GM21786 (cell line): Measurements from ENCODE around the gene ADCY3.
"Not testable (repeated sequence)": the region's sequence is repeated elsewhere in the genome, so short reads cannot be mapped to it uniquely, and the experiment has no call there.

ENCODE experiments used
- ATAC-seq: cut with Tn5 transposase; IDR thresholded peaks from one replicate; pipeline ENCODE4 v1.9.1; 2021; ENCODE audit not compliant: unreplicated experiment

The ADCY3 gene

DNA sequence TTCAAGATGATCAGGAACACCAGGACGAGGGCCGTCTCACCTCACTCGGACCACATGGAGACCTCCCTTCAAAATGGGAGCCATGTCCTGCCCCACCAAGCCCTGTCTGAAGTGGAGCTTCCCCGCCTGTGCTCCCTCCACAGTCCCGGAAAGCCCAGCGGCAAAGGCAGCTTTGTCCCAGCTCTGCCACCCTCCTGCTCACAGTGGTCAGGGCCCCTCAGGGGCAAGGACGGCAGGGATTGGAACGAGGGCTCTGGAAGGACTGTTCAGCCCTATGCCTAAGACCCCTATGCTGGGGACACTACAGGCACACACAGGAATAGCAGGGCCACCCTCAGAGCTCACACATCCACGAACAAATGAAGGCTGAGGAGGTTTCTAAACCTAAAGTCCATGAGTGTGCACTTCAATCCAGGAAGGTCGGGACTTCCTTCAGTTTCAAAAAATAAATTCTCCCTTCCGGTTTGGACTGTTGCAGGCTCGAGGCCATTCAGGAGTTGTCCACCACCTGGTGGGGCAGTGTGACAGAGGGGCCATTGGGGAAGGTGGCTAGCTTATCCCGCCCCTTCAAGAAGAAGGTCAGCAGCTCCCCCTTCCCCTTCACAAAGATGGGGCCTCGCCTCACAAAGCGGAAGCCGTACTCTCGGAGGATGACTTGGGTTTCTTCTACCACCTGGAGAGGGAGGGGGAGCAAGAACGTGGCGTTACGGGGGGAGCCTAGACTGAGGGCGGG, 100.4 kb downstream of the ADCY3 start:
- ATAC-seq = no peak

DNA sequence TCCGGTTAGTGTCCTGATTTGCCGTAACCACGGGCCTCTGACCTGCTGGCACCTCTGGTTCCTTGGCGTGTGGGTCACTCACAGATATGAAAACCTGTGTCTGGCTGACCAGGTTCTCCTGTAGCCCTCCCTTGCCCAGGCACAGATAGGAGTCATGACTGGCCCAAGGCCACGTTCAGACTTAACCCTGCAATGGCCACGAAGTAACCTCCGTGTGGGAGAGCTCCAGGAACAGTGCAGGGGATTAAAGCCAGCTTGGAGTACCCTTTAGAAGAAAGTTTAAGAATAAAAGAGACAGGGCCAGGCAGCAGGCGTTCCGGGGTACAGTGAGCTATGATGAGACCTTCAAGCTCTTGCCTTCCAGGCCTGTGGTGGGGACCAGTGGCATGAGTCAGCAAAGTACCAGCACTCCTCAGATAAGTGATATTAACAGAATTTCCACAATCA, 101.3 kb downstream of the ADCY3 start:
- no peak for ATAC-seq

DNA sequence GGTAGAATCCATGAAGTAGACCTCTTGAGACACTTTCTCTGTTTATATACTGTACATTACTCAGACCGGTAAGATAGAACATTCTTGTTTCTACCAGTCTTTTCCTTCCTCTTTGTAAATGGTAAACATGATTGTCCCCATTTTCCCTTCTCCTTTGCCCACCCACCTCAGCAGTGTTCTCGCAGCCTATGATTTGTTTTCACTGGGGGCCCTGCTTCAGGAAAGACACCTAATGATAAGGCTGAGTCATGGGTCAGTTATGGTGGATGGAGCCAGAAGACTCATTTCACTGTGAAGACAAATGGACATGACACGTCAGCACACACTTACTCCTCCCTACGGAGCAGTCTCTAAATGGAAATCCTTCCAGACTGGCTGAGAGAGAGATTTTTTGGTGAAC, 103.2 kb downstream of the ADCY3 start:
- no peak for ATAC-seq

DNA sequence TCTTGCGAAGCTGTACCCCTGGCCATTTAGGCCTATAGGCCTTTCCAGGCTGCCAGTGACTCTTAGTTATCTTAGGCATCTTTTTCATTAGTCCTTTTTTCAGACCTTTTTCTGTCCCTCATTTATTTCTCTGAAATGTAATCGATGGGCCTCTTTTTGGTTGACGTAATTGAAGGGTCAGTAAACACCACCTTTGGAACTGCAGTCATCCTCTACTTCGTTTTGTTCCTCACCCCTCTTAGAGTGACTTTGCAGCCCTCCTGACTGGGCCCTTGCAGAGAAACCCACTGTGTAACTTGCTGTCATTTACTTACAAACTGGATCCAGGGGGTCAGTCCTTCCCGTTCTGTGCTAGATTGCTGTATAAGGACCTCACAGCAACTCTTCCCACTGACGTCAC, 103.6 kb downstream of the ADCY3 start:
- no peak for ATAC-seq

DNA sequence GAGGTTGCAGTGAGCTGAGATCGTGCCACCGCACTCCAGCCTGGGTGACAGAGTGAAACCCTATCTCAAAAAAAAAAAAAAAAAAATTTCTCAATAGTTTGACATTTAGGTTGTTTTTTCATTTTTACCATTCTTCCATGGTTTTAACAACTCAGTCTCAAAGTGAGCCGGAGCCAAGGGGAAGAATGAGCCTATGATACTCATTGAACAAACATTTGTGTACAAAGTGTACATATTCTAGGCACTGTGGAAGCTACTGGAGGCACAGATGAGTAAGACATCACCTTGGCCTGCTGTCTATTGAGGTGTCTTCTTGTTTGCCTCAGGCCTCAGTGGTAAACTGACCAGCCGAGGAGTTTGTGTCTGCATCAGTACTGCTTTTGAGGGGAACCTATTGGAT, 104.9 kb downstream of the ADCY3 start:
- no peak for ATAC-seq

DNA sequence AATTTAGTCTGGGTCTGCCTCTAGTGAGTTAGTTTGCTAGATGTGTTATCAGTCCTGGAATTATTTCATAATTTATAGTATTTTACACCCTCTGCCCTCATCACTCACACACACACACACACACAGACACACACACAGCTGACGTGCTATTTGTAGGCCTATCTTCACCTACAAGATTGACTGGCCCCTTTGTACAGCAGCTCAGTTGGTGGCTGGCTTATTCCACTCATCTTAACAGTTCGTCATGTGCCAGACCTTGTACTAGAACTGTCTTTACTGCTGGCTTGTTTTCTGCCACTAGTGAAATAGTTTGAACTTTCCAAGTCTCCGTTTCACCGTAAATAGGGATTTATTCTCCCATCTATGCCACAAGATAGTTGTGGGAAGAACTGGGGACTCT, 105.5 kb downstream of the ADCY3 start:
- no peak for ATAC-seq

DNA sequence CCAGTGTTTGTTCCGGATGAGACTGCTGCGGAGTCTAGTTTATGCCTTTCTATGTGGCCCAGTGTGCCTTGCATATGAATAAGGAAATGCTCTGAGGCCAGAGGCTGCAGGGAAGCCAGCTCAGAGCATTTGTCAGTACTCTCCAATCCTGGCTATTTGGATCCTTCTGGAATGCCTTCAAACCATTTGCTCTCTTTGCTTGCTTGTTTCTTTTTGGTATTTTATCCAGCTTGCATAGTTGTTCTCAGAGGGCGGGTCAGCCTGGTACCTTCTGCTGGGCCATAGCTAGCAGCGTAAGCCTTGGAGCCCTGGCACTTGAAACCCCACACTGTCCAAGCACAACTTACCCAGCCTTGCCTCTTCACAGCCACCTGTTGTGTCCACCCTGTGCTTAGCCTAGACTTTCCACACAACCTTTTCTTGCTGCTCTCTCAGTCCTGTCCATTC, 106.3 kb downstream of the ADCY3 start:
- ATAC-seq = no peak

DNA sequence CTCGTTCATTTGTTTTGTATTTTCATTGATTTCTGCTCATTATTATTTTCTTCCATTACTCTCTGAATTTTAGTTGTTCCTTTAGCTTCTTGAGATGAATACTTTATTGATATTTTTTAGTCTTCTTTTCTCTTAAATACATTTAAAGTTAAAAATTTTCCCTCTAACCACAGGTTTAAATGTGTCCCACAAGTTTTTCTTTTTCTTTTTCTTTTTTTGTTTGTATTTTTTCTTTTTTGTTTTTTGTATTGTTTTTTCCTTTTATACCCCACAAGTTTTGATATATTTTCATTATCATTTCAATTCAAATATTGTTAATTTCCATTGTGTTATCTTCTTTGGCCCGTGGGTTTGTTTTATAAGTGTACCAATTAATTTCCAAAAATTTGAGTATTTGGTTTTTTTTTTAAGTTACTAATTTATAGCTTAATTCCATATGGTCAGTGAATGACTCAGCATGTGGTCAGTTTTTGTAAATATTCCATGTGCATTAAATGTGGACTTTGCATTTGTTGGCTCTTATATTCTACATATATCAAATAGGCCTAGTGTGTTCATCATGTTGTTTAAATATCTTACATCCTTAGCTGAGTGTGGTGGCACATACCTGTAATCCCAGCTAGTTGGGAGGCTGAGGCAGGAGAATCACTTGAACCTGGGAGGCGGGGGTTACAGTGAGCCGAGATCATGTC, 110.6 kb downstream of the ADCY3 start:
- ATAC-seq = no peak

DNA sequence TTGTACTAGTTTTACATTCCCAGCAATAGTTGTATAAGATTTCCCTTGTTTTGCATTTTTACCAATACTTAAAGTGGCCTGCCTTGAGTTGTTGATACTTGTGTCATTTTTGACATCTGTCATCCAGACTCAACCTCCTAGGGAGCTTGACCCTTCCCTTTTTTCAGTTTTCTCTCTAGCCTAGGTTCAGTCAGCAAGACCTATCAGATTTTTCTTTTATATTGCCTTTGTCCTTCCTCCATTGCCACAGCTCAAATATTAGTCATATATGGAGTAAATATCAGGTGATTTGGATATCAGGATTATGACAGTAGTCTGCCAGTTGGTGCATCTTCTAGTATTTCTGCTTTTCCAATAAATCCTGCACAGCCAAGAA, 113.4 kb downstream of the ADCY3 start:
- no peak for ATAC-seq

DNA sequence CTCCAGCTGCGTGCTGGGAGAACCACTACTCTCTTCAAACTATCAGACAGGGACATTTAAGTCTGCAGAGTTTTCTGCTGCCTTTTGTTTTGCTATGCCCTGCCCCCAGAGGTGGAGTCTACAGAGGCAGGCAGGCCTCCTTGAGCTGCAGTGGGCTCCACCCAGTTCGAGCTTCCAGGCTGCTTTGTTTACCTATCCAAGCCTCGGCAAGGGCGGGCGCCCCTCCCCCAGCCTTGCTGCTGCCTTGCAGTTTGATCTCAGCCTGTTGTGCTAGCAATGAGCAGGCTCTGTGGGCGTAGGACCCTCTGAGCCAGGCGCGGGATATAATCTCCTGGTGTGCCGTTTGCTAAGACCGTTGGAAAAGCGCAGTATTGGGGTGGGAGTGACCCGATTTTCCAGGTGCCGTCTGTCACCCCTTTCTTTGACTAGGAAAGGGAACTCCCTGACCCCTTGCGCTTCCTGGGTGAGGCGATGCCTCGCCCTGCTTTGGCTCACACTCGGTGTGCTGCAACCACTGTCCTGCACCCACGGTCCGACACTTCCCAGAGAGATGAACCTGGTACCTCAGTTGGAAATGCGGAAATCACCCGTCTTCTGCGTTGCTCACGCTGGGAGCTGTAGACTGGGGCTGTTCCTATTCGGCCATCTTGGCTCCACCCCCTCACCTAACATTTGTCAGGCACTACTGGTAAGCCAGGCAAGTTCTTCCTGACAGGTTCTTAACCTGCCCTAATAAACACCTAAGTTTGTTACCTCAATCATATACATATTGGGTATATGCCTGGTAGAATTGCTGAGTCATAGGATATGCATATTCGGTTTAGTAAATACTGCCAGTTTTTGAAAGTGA, 114.0 kb downstream of the ADCY3 start:
- ATAC-seq = not testable (repeated sequence)

DNA sequence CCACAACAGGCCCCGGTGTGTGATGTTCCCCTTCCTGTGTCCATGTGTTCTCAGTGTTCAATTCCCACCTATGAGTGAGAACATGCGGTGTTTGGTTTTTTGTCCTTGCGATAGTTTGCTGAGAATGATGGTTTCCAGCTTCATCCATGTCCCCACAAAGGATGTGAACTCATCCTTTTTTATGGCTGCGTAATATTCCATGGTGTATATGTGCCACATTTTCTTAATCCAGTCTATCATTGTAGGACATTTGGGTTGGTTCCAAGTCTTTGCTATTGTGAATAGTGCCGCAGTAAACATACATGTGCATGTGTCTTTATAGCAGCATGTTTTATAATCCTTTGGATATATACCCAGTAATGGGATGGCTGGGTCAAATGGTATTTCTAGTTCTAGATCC, 119.5 kb downstream of the ADCY3 start:
- ATAC-seq = not testable (repeated sequence)

DNA sequence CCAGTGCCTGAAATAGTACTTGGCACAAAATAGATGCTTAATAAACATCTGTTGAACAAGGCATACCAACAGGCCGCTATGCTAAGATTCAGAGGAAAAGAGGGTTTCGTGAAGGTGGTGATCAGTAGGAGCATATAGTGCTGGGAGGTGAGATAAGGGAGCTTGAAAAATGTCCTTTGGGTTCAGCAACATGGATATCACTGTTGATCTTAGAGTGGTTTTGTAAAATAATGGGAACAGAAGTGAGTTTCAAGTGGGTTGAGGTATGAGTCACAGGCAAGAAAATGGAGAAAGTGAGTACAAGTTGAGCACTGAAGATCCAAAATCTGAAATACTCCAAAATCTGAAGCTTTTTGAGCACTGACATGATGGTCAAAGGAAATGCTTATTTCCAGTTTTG, 122.4 kb downstream of the ADCY3 start:
- no peak for ATAC-seq

DNA sequence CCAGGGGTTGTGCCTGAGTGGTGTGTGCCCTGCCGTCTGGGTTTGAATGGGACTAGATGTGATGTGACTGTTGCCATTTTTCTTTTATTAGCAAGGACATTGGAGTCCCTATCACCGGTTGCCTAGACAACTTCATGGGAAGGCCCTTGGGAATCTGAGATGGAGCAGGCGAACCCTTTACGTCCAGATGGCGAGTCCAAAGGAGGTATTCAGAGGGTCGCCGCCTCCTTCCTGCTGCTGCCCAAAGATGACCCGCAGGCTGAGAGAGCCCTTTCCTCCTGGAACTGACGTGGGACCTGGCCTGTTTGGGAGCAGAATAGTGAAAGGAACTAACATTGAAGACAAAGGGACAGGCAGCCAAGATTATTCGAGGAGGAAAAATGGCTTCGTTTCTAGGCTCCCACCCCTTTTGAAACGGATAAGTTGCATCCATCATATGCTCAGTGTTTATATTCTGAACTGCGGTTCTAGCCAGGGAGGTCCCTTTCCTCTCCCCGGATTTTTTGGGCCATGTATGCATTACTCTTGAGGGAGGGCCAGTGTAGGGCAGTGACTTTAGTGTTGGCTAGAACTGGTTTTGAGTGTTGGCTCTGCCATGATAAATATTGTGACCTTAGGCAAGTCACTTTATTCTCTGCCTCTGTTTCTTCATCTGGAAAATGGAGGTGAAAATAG, 126.1 kb downstream of the ADCY3 start:
- no peak for ATAC-seq

DNA sequence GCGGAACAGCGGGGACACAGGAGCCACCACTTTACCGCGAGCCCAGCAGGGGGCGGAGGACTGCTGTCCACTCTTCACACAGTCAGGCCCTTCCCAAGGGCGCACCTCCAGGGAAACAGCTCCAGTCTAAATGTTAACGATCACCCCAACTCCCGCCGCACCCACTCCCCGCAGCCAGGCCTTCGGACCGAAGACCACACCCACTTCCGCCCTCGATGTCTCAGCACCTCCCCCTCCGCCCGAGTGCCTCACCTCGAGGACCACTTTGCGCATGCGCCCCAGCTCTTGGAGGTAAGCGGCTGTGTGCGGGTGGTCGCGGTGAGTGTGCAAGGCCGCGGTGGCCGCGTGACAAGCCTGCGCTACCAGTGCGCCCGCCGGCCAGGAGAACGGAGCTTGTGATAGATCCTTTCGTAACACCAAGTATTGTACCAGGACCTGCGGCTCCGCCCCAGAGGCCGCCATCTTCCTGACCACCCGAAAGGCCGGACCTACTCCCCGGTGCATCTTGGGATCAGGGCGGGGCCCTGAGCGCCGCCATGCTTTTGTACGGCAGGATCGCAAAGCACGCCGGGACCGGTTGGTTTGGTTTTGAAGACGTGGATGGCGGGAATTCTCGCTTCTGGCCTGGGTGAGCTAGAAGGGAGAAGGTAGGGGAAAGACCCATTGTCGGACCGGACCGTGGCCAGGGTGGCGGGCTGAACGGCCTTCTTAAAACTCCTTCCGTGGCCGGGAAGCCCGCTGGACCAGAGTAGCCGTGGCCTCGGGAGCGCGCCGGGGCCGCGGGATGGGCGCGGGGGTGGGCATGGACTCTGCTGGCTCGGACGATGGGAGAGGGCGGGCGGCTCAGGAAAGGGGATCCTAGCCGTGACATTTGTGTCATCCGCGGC, 126.9 kb downstream of the ADCY3 start, which contains the start of the genes CENPO and PTRHD1:
CENPO (plus strand) TSS at position 552 of the 887 bp plus-strand sequence. CDS start 495 bp downstream, outside the sequence.
PTRHD1 (minus strand) TSS at position 518 of the 887 bp plus-strand sequence; CDS start at position 504, 14 bp downstream.
- peak; percentile 91 for ATAC-seq

DNA sequence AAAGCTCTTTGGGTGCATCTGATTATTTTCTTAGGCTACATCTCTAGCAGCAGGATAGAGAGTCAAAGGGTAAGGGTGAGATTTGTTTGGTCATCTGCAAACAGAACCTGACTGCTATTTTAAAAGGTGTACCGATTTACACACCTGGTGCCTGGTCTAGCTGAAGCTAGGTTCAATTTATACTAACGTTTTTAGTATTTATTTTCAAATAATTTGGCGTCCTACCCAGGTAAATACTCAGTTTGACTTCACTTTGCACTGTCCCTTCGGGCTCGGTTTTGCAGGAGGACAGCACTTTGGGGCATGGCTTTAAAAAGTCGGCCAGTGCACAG, 127.5 kb downstream of the ADCY3 start:
- no peak for ATAC-seq

DNA sequence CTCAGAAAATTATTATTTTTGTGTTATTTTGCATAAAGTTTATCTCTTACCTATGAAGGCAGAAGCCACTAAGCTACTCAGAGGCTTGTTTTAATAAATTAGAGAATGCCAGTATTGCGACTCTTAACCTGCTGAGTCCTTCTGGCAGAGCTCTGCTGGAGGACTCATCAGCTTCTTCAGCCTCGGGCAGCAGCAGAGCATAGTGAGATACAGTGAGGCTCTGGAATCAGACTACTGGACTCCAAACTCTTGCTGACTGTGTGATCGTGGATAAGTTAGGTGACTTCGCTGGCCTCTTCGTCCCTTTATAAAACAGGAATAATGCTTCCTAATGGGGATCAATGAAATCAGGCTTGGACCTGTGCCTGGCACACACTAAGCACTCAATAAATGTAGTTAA, 128.6 kb downstream of the ADCY3 start:
- ATAC-seq = no peak

DNA sequence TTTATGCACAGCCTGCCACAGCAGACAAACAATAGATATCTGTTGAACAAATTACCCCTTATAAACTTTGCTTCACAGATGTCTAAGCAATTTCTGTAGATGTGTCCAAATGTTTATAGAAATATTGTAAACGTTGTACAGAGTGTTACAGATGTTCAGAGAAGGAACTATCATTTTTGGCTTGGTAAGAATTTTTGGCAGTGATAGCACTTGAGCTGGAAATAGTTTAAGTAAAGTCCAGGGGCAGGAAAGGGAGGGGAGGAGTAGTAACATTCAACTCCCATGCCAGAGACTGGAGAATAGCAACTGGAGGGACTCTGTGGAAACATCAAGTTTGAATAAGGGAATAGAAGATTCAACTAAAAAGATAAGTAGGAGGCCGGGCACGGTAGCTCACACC, 131.2 kb downstream of the ADCY3 start:
- no peak for ATAC-seq

DNA sequence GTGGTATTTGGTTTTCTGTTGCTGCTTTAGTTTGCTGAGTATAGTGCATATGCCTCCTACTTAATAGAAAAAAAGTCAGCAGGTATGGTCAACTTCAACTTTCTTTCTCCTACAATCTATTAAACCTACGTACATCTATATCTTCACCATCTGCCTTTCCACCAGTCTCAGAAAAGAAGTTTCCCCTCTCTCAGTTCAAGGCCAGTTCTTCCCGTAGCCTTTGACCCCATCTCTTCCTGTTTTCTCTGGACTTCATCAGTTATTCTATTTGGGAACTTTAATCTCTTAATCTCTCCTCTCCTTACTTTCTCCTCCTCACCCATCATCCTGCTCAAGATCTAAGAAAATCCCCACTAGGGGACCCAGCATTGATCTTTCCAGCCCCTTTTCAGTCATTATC, 132.5 kb downstream of the ADCY3 start:
- ATAC-seq = no peak

DNA sequence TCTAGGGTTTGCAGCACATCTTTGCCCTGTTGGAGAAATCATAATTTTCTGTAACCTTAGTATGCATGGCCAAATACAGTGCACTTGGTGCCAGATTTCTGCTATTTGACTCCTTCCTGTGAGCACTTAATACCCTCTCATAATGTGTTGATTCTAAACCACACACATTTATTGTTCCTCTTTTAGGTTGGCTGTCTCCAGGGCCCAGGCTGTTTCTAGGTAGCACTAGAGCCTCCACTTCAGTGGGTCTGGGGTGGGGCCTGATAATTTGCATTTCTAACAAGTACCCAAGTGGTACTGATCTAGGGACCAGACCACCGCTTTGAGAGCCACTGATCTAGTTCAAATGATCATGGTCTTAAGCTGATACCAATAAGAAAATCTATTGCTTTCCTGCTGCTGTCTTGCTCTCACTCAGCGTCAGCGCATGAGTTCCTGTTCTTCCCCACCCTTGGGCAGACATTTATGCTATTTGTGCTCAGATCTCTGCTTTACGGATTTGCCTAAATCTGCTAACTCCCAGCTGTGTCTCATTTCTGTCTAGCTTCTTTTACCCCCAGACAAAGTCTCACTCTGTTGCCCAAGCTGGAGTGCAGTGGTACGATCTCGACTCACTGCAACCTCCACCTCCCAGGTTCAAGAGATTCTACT, 134.2 kb downstream of the ADCY3 start:
- peak; percentile 71 for ATAC-seq

DNA sequence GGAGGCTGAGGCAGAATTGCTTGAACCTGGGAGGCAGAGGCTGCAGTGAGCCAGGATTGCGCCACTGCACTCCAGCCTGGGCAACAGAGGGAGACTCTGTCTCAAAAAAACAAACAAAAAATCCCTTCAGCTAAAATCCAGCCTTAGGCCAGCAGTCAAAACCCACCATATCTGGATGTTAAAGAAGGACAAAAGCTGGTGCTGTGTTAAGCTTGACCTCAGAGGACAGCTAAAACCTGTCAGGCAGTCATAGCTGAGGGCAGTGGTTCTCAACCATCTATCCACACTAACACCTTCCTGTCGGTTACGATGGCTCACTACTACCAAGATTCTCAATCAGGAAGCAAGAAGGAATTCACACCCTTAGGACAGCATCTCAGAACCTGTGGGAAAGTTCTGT, 136.4 kb downstream of the ADCY3 start:
- no peak for ATAC-seq
